Loucy (cell line): ENCODE results near the gene FER.

Source experiments
- H2AFZ ChIP-seq: fragments of 200-600 bp; sonication (generic); 2 replicates; pipeline ENCODE4 v1.6.0; 2016; ENCODE audit warnings: antibody characterized with exemption, mild to moderate bottlenecking, low read length, moderate library complexity
- H3F3A ChIP-seq: fragments of 200-600 bp; 2 replicates; pipeline ENCODE4 v1.6.0; 2016; ENCODE audit warnings: antibody characterized with exemption, low read depth, mild to moderate bottlenecking
- H3K27me3 ChIP-seq: fragments of 200-600 bp; sonication (generic); 2 replicates; pipeline ENCODE4 v1.6.1; 2014; ENCODE audit warnings: low read length, mild to moderate bottlenecking; ENCODE audit not compliant: insufficient read depth, poor library complexity, severe bottlenecking
- H3K36me3 ChIP-seq: fragments of 200-600 bp; sonication (generic); 2 replicates; pipeline ENCODE4 v1.6.1; 2016; ENCODE audit warnings: low read length; ENCODE audit not compliant: insufficient read depth
- H3K4me1 ChIP-seq: fragments of 200-600 bp; sonication (generic); 2 replicates; pipeline ENCODE4 v1.5.1; 2014; ENCODE audit warnings: low read length, mild to moderate bottlenecking; ENCODE audit not compliant: insufficient read depth, poor library complexity, severe bottlenecking
- H3K4me2 ChIP-seq: fragments of 200-600 bp; sonication (generic); 2 replicates; pipeline ENCODE4 v1.6.0; 2014; ENCODE audit warnings: antibody characterized with exemption, low read length, low read depth, mild to moderate bottlenecking; ENCODE audit not compliant: poor library complexity, severe bottlenecking
- H3K4me3 ChIP-seq: fragments of 200-600 bp; sonication (generic); 2 replicates; pipeline ENCODE4 v1.5.1; 2014; ENCODE audit warnings: low read length, mild to moderate bottlenecking, mixed read lengths; ENCODE audit not compliant: poor library complexity, severe bottlenecking
- H3K79me2 ChIP-seq: fragments of 200-600 bp; sonication (generic); 2 replicates; pipeline ENCODE4 v1.6.1; 2014; ENCODE audit warnings: low read length; ENCODE audit not compliant: insufficient read depth
- H3K9ac ChIP-seq: fragments of 200-600 bp; sonication (generic); 2 replicates; pipeline ENCODE4 v1.6.0; 2014; ENCODE audit warnings: mild to moderate bottlenecking, low read depth, low read length, moderate library complexity; ENCODE audit not compliant: poor library complexity, severe bottlenecking
- H3K9me2 ChIP-seq: fragments of 200-600 bp; sonication (generic); replicated peaks from 2 replicates; pipeline ENCODE4 v1.6.1; 2016; ENCODE audit warnings: low read depth, low read length, mixed read lengths
- H3K9me3 ChIP-seq: fragments of 200-600 bp; sonication (generic); 2 replicates; pipeline ENCODE4 v1.6.1; 2014; ENCODE audit warnings: mild to moderate bottlenecking, antibody characterized with exemption, low read length, low read depth; ENCODE audit not compliant: insufficient read depth
- H4K20me1 ChIP-seq: fragments of 200-600 bp; sonication (generic); 2 replicates; pipeline ENCODE4 v1.6.0; 2014; ENCODE audit warnings: antibody characterized with exemption, low read length, mild to moderate bottlenecking; ENCODE audit not compliant: insufficient read depth, poor library complexity, severe bottlenecking
- EZH2phosphoT487 ChIP-seq: fragments of 200-600 bp; IDR thresholded peaks from 2 replicates; pipeline ENCODE4 v1.6.1; 2018; ENCODE audit warnings: antibody characterized with exemption, mild to moderate bottlenecking, moderate library complexity, borderline replicate concordance
- TF ChIP-seq, protein P1 (sequence below): fragments of 200-600 bp; sonication (generic); conservative IDR thresholded peaks from 2 replicates; pipeline ENCODE4 v1.5.1; 2014; ENCODE audit warnings: mild to moderate bottlenecking, antibody characterized with exemption, low read length

The FER gene

DNA sequence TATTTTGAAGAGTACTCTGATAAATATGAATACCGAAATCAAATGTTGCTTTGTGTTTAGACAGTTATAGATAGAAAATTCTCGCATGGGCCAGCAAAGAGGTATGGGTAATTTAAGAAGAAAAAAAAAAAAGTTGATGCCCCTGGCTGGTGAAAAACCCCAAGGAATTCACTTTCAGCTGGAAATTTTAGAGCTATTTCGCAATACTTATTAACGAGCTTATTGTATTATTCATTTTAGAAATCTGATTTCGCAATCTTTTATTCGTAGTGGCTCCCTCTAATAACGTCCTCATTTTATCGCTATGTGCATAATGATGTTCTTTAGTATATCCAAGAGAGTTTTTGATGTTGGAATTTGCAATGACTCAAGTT lies 18.5 kb upstream of the FER start:
- Histone ChIP-seq H3K4me3 (peak overlapping the region; percentile 86), H3F3A (no peaks in the 10 kb centered on the region), H3K27me3 (no peaks in the 10 kb centered on the region), H2AFZ (peak overlapping the region; percentile 43; the same call in 1 of the 2 replicates), H3K79me2 (no peaks in the 10 kb centered on the region), H3K36me3 (no peaks in the 10 kb centered on the region), H4K20me1 (no peaks in the 10 kb centered on the region), H3K4me2 (peak overlapping the region; percentile 88), H3K4me1 (peaks cover 9% of the 10 kb centered on the region), H3K9me2 (no peaks in the 10 kb centered on the region), H3K9me3 (no peaks in the 10 kb centered on the region), H3K9ac (peak overlapping the region; percentile 72)
- no peak for TF ChIP-seq EZH2phosphoT487
- TF ChIP-seq, protein P1, sequence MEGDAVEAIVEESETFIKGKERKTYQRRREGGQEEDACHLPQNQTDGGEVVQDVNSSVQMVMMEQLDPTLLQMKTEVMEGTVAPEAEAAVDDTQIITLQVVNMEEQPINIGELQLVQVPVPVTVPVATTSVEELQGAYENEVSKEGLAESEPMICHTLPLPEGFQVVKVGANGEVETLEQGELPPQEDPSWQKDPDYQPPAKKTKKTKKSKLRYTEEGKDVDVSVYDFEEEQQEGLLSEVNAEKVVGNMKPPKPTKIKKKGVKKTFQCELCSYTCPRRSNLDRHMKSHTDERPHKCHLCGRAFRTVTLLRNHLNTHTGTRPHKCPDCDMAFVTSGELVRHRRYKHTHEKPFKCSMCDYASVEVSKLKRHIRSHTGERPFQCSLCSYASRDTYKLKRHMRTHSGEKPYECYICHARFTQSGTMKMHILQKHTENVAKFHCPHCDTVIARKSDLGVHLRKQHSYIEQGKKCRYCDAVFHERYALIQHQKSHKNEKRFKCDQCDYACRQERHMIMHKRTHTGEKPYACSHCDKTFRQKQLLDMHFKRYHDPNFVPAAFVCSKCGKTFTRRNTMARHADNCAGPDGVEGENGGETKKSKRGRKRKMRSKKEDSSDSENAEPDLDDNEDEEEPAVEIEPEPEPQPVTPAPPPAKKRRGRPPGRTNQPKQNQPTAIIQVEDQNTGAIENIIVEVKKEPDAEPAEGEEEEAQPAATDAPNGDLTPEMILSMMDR, result no peak

DNA sequence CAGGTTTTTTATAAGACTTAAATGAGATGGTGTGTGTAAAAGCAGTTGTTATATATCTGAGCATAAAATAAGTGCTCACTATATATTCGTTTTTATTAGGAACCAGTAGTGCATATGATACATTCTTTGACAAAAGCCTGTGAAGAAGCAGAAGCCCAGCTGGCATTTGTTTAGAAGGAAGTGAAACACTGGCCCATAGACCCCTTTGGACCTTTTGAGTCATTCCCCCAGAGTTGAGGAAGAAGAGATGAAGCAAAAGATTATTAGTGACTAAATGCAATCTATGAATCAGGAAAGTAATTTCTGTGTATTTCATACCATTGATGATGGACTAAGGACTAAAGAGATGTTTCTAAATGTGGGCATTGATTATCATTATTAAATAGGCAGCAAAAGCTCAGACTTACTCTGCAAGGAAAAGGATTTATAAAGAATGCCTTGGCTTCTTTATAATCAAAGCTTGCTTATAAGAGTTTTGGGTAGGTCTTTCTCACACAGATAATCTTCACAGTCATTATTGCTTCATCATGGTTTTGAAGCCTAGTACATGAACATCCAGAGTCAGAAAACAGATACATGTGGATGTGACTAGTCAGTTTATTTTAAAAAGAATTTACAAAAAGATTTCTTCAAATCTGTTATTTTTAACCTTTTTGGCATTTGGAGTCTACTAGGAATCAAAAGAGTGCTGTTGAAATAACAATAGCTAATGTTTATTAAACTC lies 16.9 kb upstream of the FER start:
- no peak overlapping the region for H3K4me2 ChIP-seq
- no peaks in the 10 kb centered on the region for H3K36me3 ChIP-seq
- H3K4me1 ChIP-seq, result peaks cover 9% of the 10 kb centered on the region
- H3K9me3 ChIP-seq, result no peaks in the 10 kb centered on the region
- no peaks in the 10 kb centered on the region for H3K9me2 ChIP-seq
- no peaks in the 10 kb centered on the region for H3K79me2 ChIP-seq
- no peaks in the 10 kb centered on the region for H4K20me1 ChIP-seq
- no peak overlapping the region for H3K9ac ChIP-seq
- no peaks in the 10 kb centered on the region for H3K27me3 ChIP-seq
- H3F3A ChIP-seq, result no peaks in the 10 kb centered on the region
- TF ChIP-seq, protein P1, result no peak
- TF ChIP-seq EZH2phosphoT487, result no peak
- H2AFZ ChIP-seq, result no peak overlapping the region
- H3K4me3 ChIP-seq, result no peak overlapping the region

DNA sequence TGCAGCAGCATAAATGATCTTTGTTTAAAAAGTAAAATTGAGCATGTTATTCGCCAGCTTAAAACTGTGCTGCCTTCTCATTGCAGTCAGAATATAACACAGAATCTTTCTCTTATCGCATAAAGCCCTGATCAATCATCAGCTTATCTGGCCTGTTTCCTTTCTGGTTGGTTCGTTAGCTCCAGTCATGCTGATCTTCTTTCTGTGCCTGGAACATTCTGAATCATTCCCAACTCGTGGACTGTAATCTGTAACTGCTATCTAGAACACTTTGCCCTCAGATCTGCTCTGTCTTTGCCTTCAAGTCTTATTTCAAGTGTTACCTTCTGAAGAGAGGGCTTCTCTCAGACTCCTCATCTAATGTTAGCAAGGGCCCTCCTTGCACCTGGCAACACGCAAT lies 11.9 kb upstream of the FER start:
- no peaks in the 10 kb centered on the region for H3F3A ChIP-seq
- H3K4me2 ChIP-seq, result no peak overlapping the region
- no peaks in the 10 kb centered on the region for H3K4me1 ChIP-seq
- no peaks in the 10 kb centered on the region for H3K27me3 ChIP-seq
- no peak overlapping the region for H3K4me3 ChIP-seq
- H3K36me3 ChIP-seq, result no peaks in the 10 kb centered on the region
- H2AFZ ChIP-seq, result no peak overlapping the region
- H4K20me1 ChIP-seq, result no peaks in the 10 kb centered on the region
- TF ChIP-seq, protein P1, result no peak
- no peak for TF ChIP-seq EZH2phosphoT487
- H3K9me3 ChIP-seq, result no peaks in the 10 kb centered on the region
- no peak overlapping the region for H3K9ac ChIP-seq
- H3K9me2 ChIP-seq, result no peaks in the 10 kb centered on the region
- H3K79me2 ChIP-seq, result no peaks in the 10 kb centered on the region
